Stimulated activated CD4-positive, alpha-beta T cell treated with anti-CD3 and anti-CD28 coated beads, Interleukin-1b, Interleukin-23, amount 100 ng/mL, for 4 hours (primary cell): ENCODE data around the gene MYT1.

Source experiments
- DNase-seq, 2 donors: peaks; one replicate each; pipeline ENCODE4 v3.0.0-alpha.2; 2020; ENCODE audit warnings: low read depth in 2 of 2

Gene MYT1

GRCh38 chr20:64153861-64154589, 10.2 kb upstream of the MYT1 start:
- DNase-seq: no peak

- DNase-seq: no peak
Measured at GRCh38 chr20:64154590-64155257, 9.5 kb upstream of the MYT1 start.

DNA sequence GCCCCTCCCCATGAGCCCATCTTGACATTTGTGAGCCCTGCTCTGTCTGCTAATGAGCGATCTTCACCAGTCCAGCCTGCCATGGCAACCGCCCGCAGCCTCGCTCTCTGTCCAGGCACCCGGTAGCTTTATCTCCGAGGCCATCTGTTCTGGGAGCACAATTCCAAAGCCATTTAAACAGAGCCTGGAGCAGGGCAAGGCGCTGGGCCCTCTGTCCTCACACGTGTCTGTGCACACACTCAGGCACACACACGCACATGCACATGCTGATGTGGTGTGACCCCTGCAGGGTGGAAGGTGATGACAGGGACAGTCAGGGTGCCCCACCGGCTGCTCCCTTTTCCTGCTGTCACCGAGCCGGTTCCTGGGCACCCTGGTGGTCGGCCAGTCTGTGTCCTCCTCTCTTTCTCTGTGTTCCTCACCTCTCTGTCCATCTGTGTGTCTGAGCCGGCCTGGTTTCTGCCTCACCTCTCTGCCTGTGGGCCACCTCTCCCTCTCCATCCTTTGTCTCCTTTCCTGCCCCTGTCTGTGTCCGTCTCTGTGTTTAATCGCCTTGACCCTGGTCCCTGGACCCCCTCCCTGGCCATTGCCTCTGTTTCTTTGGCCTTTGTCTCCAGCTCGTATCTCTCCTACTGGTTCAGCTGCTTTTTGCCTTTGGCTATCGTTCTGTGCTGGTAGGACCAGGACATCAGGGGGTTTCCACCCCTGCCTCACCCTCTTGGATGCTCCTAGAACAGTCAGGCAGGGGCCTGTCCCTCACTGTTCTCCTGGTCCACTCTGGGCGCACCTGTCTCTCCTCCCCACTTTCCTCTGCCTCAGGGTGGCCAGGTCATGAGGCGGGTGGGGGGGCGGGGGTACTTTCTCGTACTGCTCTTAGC, 8.8 kb upstream of the MYT1 start:
- no peak for DNase-seq

- no peak for DNase-seq
Measured at GRCh38 chr20:64156136-64156885, 7.9 kb upstream of the MYT1 start.

DNA sequence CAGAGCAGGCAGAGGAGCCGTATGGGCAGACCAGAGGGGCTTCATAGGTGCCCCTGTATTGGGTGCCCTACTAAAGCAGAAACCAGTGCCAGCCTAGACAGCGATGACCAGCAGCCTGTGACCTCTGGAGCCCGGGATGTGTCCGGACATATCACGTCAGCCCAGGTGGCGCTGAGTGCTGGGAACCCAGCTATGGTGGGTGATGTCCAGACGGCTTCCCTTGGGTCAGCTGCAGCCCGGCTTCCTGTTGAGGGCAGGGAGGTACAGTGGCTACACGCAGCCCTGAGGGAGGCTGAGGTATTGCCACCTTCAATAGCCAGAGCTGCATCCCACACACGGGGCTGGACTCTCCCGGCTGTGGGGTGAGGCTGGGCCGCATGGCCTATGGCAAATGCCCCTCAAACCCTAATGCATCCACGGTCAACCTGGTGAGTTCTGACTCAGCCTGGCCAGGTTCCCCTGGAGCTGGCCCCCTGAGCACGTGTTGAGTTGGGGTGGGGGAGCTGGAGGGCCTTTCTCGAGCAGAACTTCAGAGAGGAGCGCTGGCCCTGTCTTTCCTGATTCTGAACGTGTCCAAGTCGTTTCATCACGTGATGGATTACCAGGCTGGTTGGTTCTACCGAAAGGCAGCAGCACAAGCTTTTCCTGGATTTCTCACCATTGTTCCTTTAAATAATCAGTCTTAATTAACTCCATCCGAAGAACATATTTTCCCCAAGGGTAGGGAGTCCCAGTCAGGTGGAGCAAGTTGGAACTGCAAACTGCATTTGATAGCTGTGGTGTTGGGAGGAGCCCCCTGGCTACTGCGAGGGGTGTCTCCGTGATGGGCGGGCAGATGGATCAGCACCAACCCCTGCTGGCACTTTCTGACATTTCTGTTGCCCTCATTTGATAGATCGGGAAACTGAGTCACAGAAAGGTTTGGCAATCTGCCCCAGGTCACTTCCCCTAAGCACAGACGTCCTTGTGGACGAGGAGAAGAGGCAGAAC, 7.1 kb upstream of the MYT1 start:
- no peak for DNase-seq

DNA sequence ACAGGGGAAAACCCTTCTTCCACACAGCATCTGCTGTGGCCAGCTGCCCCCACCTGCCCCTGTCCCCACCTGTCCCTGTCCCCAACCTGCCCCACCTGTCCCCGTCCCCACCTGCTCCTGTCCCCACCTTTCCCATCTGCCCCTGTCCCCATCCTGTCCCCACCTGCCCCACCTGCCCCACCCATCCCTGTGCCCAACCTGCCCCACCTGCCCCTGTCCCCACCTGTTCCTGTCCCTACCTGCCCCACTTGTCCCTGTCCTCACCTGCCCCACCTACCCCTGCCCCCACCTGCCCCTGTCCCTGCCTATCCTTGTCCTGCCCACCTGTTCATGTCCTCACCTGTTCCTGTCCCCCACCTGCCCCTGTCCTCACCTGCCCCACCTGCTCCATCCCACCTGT, 6.4 kb upstream of the MYT1 start:
- DNase-seq: no peak

DNA sequence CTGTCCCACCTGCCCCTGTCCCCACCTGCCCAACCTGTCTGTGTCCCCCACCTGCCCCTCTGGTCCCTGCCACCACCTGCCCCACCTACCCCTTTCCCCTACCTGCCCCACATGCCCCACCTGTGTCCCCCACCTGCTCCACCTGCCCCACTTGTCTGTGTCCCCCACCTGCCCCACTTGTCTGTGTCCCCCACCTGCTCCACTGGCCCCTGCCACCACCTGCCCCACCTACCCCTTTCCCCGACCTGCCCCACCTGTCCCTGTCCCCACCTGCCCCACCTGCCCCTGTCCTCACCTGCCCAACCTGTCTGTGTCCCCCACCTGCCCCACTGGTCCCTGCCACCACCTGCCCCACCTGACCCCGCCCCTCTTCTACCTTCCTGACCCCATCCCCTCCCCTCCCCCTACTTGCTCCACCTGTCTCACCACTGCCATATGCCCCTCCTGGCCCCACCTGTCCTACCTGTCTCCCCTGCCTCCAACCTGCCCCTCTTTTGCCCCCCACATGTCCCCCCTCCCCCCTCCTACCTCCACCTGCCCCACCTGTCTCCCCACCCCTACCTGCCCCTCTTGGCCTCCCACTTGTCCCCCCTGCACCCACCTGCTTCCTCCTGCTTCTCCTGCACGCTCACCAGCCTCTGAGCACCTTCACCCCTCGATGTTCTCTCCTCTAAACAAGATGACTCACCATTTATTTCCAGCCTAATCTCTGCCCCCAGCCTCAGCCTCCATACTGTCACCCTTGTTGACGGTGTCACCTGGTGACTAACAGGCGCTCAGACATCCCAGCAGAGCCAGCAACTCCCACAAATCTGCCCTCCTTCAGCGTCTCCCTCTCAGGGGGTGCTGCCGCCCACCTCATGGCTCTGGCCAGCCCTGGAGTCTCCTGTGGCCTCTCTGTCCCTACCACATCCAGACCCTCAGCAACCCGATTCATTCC, 5.6 kb upstream of the MYT1 start:
- DNase-seq: no peak

- no peak for DNase-seq
Measured at GRCh38 chr20:64159286-64159680, 5.0 kb upstream of the MYT1 start.

DNA sequence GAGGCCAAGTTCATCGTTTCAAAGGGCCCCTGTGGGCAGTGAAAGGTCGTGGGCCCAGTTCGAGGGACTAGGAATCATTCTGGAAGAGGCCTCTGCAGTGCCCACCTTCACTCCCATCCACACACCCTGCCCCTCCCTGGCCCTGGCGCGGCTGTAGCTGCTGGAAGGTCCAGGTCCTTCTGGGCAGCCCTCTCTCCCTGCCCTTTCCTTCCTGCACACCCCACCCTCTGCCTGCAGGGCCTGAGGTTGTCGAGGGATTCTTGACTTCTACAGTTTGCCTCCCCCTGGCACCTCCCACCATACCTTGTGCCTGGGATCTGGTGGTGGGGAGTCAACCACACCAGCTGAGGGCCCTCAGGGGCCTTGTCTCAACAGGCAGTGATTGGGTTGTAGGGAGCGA, 4.5 kb upstream of the MYT1 start:
- DNase-seq: no peak

GRCh38 chr20:64160118-64160517, 4.1 kb upstream of the MYT1 start:
- DNase-seq: no peak

- DNase-seq: no peak
Measured at GRCh38 chr20:64160526-64161355, 3.5 kb upstream of the MYT1 start.

GRCh38 chr20:64161356-64162238, 2.7 kb upstream of the MYT1 start:
- peak in 1 of 2 donors; percentile 7 for DNase-seq

DNA sequence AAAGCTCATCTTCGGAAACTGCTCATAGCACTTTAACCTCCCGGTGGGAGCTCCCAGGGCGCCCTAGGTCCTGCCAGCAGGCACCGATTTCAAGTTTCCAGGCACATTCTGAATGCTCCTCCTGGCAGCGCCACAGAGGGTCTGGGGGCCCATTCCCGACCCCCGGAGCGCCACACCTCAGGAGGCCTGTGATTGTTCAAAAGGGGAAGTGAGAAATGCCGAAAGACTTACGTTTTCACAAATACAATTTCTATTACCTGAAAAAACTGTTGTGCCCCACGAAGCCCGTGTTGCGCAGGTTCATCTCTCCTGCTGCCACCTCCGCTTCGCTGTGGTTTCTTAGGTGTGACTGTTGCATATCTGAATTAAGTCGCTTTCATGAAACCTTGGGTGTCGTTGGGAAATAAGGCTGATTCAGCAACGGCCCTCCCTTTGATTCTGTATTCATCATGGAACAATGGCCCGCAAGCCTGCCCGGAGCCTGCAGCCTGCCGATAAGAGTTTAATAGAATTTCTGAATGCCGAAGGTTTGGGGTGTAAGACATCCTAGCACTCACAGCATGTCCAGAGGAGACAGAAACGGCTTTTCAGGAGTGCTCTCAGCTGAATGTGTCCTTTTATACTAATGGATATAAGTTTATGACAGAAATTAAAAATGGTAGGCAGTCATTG, 1.9 kb upstream of the MYT1 start:
- no peak for DNase-seq

DNA sequence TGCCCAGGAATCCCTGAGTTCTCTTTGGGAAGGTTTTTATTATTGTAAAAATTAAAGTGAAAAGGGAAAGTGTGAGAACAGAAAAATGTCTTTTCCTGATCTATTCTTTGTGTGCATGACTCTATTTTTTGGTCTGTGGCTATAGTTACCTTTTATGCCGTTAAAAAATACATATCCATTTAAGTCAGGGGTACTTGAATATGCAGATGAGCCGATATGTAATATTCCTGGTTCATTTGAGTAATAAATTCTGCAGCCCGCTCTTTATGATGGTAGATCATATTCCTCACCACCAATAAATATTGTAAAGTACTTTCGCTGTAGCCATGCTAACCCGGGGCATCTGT, 503 bp upstream of the MYT1 start:
- DNase-seq: no peak

- no peak for DNase-seq
Measured at GRCh38 chr20:64165866-64166600, 1.8 kb downstream of the MYT1 start.
